ENCODE measurements around the gene TRPC4.

- TF ChIP-seq EP300 (IDR thresholded peaks at IDR 0.05) (no peak), POLR2AphosphoS5 (IDR thresholded peaks at IDR 0.05) (no peak)
Observed at GRCh38 chr13:37646531-37646930, 223.0 kb downstream of the TRPC4 start.
